Esophagus squamous epithelium (tissue), 5 donors: Measurements from ENCODE around the gene OTP. TPM values are rescaled to one million over a fixed set of nuclear protein-coding genes. Genes with fewer than 3 reads are reported as not detected.

Experiments used
- DNase-seq: peaks from one replicate; lab custom pipeline; 2025; lab: John Stamatoyannopoulos, UW
- H3K27ac ChIP-seq, 4 donors: fragments of 200-600 bp; sonication (generic); one replicate each; pipeline ENCODE4 v1.5.1; 2016 to 2019; ENCODE audit warnings: mild to moderate bottlenecking in 1 of 4
- H3K27me3 ChIP-seq, 4 donors: fragments of 200-600 bp; sonication (generic); 1 replicate in 3 of 4; 2 replicates in 1 of 4; pipeline versions ENCODE4 v1.5.1 to v1.6.0; 2017 to 2021; ENCODE audit warnings: antibody characterized with exemption in 1 of 4
- H3K36me3 ChIP-seq, 3 donors: fragments of 200-600 bp; sonication (generic); one replicate each; pipeline ENCODE4 v1.5.1; 2016 to 2019
- H3K4me1 ChIP-seq, 3 donors: fragments of 200-600 bp; sonication (generic); one replicate each; pipeline ENCODE4 v1.5.1; 2017 to 2019
- H3K4me3 ChIP-seq, 4 donors: fragments of 200-600 bp; sonication (generic); 1 replicate in 3 of 4; 2 replicates in 1 of 4; pipeline ENCODE4 v1.5.1; 2016 to 2019; ENCODE audit warnings: mild to moderate bottlenecking in 2 of 4, moderate library complexity in 1 of 4
- H3K9me3 ChIP-seq, 3 donors: fragments of 200-600 bp; sonication (generic); one replicate each; pipeline ENCODE4 v1.5.1; 2016 to 2019
- CTCF ChIP-seq, 6 experiments: fragments of 450-650 bp in 4 of 6; fragments of 200-600 bp in 2 of 6; sonication (generic) in 2 of 6; IDR thresholded peaks; one replicate each; pipeline ENCODE4 v1.5.1; 2016 to 2019; ENCODE audit warnings: antibody characterized with exemption in 6 of 6, mild to moderate bottlenecking in 4 of 6, moderate library complexity in 4 of 6
- POLR2A ChIP-seq, 4 donors: fragments of 450-650 bp; IDR thresholded peaks; one replicate each; pipeline ENCODE4 v1.6.1; 2017; ENCODE audit warnings: antibody characterized with exemption in 4 of 4, mild to moderate bottlenecking in 4 of 4, moderate library complexity in 3 of 4
- WGBS, 2 donors: methylation state at CpG; one replicate each; pipeline ENCODE4 v1.1.5; 2018; 5-methylcytosine and 5-hydroxymethylcytosine counted together
- intact Hi-C: fragments of 100-400 bp; cut with DNase I; formaldehyde crosslinking; loops from one replicate; pipeline ENCODE4 v1.15.0; 2022
- total RNA-seq, 4 donors: library from RNA; depleted of rRNA; stranded (reverse); fragments of >200 nt; gene quantifications; one replicate each; pipeline ENCODE4 v1.1.0, GENCODE V29; 2016
- donor health status: DM: yes; HTN: yes; CAD: no.

OTP gene
- total RNA-seq, 4 donors from 2014 or later = not detected

GRCh38 chr5:77643654-77644370 lies 5.3 kb upstream of the OTP start:
- WGBS, 2 donors = 10 to 13% methylated on average over 28 of the region's 28 CpGs
- no peak overlapping the region for H3K4me3 ChIP-seq
- intact Hi-C loops = no loop called here
- no peak for DNase-seq
- no peak overlapping the region for H3K27ac ChIP-seq
- no peaks in the 10 kb centered on the region for H3K36me3 ChIP-seq
- peaks cover 29 to 100% (median 55%) of the 10 kb centered on the region in 4 donors for H3K27me3 ChIP-seq
- H3K9me3 ChIP-seq = no peaks in the 10 kb centered on the region
- TF ChIP-seq CTCF (IDR thresholded peaks at IDR 0.05) = no peak
- H3K4me1 ChIP-seq = peaks cover 11 to 50% (median 17%) of the 10 kb centered on the region in 3 donors

DNA sequence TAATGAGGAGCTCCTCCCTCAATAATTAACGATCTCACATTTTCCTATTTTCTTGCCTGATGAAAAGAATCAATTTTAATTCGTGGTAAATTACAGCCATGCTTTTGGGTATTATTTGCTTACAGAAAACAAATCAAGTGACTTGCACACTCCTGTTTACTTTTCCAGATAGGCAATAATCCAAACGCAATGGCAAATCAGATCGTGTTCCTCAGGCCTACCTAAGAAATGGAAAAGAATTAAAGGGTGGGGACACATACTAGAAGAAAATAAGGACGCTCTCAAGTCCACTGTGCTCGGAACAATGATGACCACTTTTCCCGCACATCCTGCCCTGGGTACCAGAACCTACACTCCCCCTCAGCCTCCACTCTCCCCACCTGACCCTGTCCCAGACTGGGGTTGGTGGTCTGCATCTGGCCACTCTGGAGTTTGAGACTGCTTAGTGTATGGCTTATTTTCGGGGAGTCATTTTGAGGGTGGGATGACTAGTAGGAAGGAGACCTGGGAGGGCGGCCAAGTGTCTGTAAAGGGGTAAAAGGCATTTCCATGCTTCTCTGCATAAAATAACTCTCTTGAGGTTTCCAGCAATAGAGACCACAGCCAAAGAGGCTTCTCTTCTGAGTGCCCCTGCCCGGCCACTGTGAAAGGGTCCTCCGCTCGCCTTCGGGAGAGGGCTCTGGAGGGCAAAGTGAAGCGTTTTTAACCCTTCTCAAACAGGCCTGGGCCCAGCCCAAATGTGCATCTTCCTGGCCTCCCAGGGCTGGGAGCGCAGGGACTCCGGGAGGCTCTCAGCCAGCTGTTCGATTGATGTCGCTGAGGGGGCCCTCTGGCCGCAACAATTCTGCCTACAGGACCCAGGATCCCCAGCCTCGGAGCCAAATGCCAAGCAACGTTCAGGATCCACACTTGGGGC lies 4.5 kb upstream of the OTP start:
- H3K4me1 ChIP-seq = peaks cover 11 to 57% (median 17%) of the 10 kb centered on the region in 3 donors
- no peaks in the 10 kb centered on the region for H3K9me3 ChIP-seq
- intact Hi-C loops = no loop called here
- H3K4me3 ChIP-seq = no peak overlapping the region
- DNase-seq = no peak
- no peak overlapping the region for H3K27ac ChIP-seq
- no peaks in the 10 kb centered on the region for H3K36me3 ChIP-seq
- H3K27me3 ChIP-seq = peaks cover 33 to 100% (median 62%) of the 10 kb centered on the region in 4 donors
- WGBS, 2 donors = 14 to 19% methylated on average over 15 to 20 of the region's 21 CpGs
- TF ChIP-seq POLR2A (IDR thresholded peaks at IDR 0.05) = no peak
- no peak for TF ChIP-seq CTCF (IDR thresholded peaks at IDR 0.05)

GRCh38 chr5:77641963-77642737 lies 3.6 kb upstream of the OTP start:
- WGBS, 2 donors = 20 to 21% methylated on average over 16 to 19 of the region's 19 CpGs
- peaks cover 11 to 64% (median 17%) of the 10 kb centered on the region in 3 donors for H3K4me1 ChIP-seq
- H3K4me3 ChIP-seq = no peak overlapping the region
- TF ChIP-seq CTCF (IDR thresholded peaks at IDR 0.05) (no peak), POLR2A (IDR thresholded peaks at IDR 0.05) (no peak)
- intact Hi-C loops = no loop called here
- H3K36me3 ChIP-seq = no peaks in the 10 kb centered on the region
- no peak for DNase-seq
- H3K27ac ChIP-seq = no peak overlapping the region
- no peaks in the 10 kb centered on the region for H3K9me3 ChIP-seq
- peaks cover 35 to 100% (median 71%) of the 10 kb centered on the region in 4 donors for H3K27me3 ChIP-seq

- TF ChIP-seq CTCF (IDR thresholded peaks at IDR 0.05) = no peak
- no peak for TF ChIP-seq POLR2A (IDR thresholded peaks at IDR 0.05)
- Histone ChIP-seq H3K27me3 (peaks cover 42 to 100% (median 78%) of the 10 kb centered on the region in 4 donors), H3K36me3 (no peaks in the 10 kb centered on the region), H3K27ac (no peak overlapping the region), H3K9me3 (no peaks in the 10 kb centered on the region), H3K4me1 (peaks cover 11 to 71% (median 17%) of the 10 kb centered on the region in 3 donors), H3K4me3 (no peak overlapping the region)
- intact Hi-C loops = no loop called here
- no peak for DNase-seq
- 14 to 20% methylated on average over 19 to 23 of the region's 23 CpGs for WGBS, 2 donors
Observed at GRCh38 chr5:77641397-77641943, 3.0 kb upstream of the OTP start.
